Cardiac fibroblast (primary cell): Measurements from ENCODE around the gene JAZF1.
A peak's percentile ranks its signal among the peaks of the same experiment; 100 is the strongest.

Experiments
- DNase-seq, 2 donors: peaks; one replicate each; pipeline versions ENCODE4 v3.0.0 to v3.0.0-alpha.2; 2010; ENCODE audit warnings: low read depth in 2 of 2
- H3K4me3 ChIP-seq, 2 donors: replicated peaks in 1 of 2; 1 replicate in 1 of 2; 2 replicates in 1 of 2; pipeline ENCODE4 v1.5.1; 2011; ENCODE audit warnings: low read depth in 2 of 2, low read length in 2 of 2, mild to moderate bottlenecking in 2 of 2, moderate library complexity in 1 of 2
- CTCF ChIP-seq: IDR thresholded peaks from one replicate; pipeline ENCODE4 v1.5.1; 2011; ENCODE audit warnings: low read depth, mild to moderate bottlenecking, low read length, inconsistent platforms

The JAZF1 gene

GRCh38 chr7:27788437-27788836 is 392.2 kb downstream of the JAZF1 start:
- TF ChIP-seq CTCF = no peak
- H3K4me3 ChIP-seq = no peak overlapping the region
- DNase-seq = no peak

- DNase-seq = peak; percentile 62 to 82
- H3K4me3 ChIP-seq = no peak overlapping the region
- TF ChIP-seq CTCF = peak; percentile 33
Measured at GRCh38 chr7:27784399-27785053, 396.1 kb downstream of the JAZF1 start.

GRCh38 chr7:27782849-27783248 is 397.7 kb downstream of the JAZF1 start:
- no peak overlapping the region for H3K4me3 ChIP-seq
- DNase-seq = peak; percentile 6 to 65
- TF ChIP-seq CTCF = no peak

- H3K4me3 ChIP-seq = no peak overlapping the region
- no peak for TF ChIP-seq CTCF
- DNase-seq = no peak
Measured at GRCh38 chr7:27781188-27781587, 399.4 kb downstream of the JAZF1 start.
